HG03159 (cell line): ENCODE data around the gene TDRD12.
"Not testable (repeated sequence)": the region's sequence is repeated elsewhere in the genome, so short reads cannot be mapped to it uniquely, and the experiment has no call there.

ENCODE experiments used
- ATAC-seq: cut with Tn5 transposase; IDR thresholded peaks from one replicate; pipeline ENCODE4 v1.9.1; 2021; ENCODE audit warnings: mild to moderate bottlenecking, moderate library complexity; ENCODE audit not compliant: unreplicated experiment

Gene TDRD12

GRCh38 chr19:32865326-32865725 lies 145.8 kb downstream of the TDRD12 start:
- no peak for ATAC-seq

GRCh38 chr19:32866061-32866460 lies 146.5 kb downstream of the TDRD12 start:
- ATAC-seq, result no peak

DNA sequence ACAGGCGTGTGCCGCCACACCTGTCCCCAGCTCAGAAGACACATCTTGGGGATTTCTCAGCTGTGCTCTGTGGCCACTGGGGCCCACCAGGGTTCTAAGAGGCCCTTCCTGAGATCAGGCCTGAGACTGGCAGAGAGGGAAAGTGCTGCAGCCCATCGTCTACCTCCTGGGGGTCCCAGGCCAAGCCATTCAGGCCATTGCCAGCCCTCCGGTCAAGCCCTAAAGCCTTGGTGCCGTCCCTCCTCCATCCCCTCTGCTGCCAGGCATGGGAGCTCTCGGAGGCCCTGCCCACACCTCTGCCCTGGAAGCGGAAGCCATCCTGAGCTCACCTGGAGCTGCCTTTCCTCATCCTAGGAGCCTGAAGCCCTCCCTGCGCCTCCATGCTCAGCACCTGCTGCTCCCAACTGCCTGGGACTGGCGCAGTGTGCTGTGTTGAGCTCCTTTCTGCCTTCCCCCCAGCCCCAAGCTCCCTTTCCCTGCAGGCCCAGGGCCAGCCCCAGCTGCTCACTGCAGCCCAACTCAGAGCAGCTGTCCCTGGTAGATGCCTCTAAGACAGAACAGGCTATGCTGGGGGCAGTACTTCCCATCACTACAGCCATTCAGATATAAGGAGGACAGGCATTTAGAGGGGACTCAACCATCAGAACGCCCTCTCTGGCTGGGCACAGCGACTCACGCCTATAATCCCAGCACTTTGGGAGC lies 147.1 kb downstream of the TDRD12 start:
- ATAC-seq, result no peak

GRCh38 chr19:32867436-32867835 lies 147.9 kb downstream of the TDRD12 start:
- not testable (repeated sequence) for ATAC-seq

- no peak for ATAC-seq
Measured at GRCh38 chr19:32868206-32868950, 148.8 kb downstream of the TDRD12 start.

DNA sequence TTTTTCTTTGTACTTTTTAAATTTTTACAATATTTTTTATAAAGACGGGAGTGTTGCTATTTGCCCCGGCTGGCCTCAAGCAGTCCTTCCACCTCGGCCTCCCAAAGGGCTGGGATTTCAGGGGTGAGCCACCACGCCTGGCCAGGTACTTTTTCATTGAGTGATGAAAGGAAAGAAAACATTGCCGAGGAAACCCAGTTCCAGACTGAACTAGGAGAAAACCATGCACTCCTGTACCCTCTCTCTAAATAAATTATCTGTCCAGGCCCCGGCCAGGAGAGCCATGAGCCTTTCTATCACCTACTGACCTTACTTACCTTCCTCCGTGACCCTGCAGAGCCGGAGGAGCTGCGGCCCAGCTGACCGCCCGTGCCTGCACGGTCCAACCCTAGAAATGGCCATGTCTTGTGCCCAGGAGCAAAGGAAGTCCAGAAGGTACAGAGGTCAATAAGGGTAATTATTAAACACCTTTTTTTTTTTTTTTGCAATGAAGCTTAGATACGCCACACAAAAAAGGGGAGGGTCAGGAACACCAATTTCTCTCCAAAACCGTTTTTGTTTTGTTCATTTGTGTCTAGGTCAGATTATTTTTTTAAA lies 149.9 kb downstream of the TDRD12 start, which contains the start of gene SLC7A9:
Gene SLC7A9, minus strand, starts transcription at position 399 of the 597 bp plus-strand sequence. CDS start 1,233 bp downstream, outside the sequence.
- no peak for ATAC-seq

GRCh38 chr19:32869966-32870573 lies 150.5 kb downstream of the TDRD12 start:
- no peak for ATAC-seq

DNA sequence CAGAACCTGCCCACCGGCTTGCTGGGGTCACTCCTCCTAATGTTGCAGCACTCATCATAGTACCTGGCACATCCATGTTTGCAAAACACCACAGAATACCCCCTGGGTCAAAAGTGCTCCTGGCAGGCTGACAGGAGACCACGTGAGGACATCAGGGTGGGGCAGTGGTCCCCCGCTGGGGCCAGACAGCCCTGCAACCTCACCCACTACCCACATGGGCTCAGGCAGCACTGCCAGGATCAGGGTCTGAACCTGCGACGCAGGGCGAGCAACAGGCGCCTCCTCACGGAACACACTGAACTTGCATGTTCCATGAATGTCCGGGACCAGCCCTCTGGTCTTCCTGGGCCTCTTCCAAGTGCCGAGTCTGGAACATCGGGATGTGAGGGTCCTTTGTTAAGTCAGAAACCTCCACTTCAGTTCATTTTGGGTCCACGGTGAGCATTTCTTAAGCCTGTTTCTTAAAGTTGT lies 151.4 kb downstream of the TDRD12 start:
- ATAC-seq, result no peak

DNA sequence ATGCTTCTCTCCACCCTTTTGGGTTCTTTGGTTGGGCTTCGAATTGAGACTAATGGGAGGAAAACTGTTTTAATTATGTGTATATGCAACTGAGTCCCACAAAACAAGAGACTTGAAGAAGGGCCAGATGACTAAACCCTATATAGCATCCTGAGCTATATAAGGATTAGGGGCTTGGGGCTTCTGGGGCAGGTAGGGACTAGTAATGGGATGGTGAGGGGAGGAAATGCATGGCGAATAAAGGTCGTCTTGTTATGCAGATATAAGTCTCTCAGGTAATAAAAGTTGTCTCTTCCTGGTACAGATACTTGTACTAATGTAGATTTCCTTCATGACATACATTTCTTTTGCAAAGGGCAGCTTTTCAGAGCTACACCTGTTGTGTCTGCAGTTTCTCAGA lies 152.8 kb downstream of the TDRD12 start:
- no peak for ATAC-seq

- ATAC-seq, result no peak
Measured at GRCh38 chr19:32873247-32873959, 153.8 kb downstream of the TDRD12 start.

GRCh38 chr19:32874605-32875004 lies 155.0 kb downstream of the TDRD12 start:
- ATAC-seq, result no peak

- ATAC-seq, result no peak
Measured at GRCh38 chr19:32875428-32875827, 155.9 kb downstream of the TDRD12 start.

- ATAC-seq, result no peak
Measured at GRCh38 chr19:32876236-32876918, 156.8 kb downstream of the TDRD12 start.

GRCh38 chr19:32876919-32877285 lies 157.3 kb downstream of the TDRD12 start:
- no peak for ATAC-seq
